ENCODE measurements around the gene ASTN2. TPM values are rescaled to one million over a fixed set of nuclear protein-coding genes. Genes with fewer than 3 reads are reported as not detected.

ASTN2 gene
- total and polyA plus RNA-seq, 2 donors (not counting 3 experiments of a cell fraction or from before 2014, with no cell fraction given): 1.0 to 1.9 TPM

- Histone ChIP-seq H3K9me3 (replicated peaks; ENCODE audit: control insufficient read depth, insufficient read depth, low read length) (no peaks in the 10 kb centered on the region), H3K4me2 (ENCODE audit: insufficient read depth, low read length) (no peak overlapping the region), H3K27me3 (ENCODE audit: control insufficient read depth in 2 of 2, insufficient read depth in 2 of 2, low read length in 2 of 2) (no peaks in the 10 kb centered on the region), H3K9me1 (replicated peaks; ENCODE audit: control insufficient read depth, extremely low read depth, insufficient read depth, low read length) (no peaks in the 10 kb centered on the region), H4K20me1 (replicated peaks; ENCODE audit: control insufficient read depth, extremely low read depth, insufficient read depth, low read length) (no peaks in the 10 kb centered on the region), H3K4me3 (replicated peaks in 1 of 3; ENCODE audit: insufficient read depth in 1 of 3, low read depth in 1 of 3, low read length in 3 of 3) (no peak overlapping the region), H3K4me1 (ENCODE audit: control insufficient read depth, extremely low read depth, insufficient read depth, low read length) (no peaks in the 10 kb centered on the region), H3K36me3 (ENCODE audit: control insufficient read depth in 2 of 2, extremely low read depth in 1 of 2, insufficient read depth in 2 of 2, low read length in 2 of 2) (no peaks in the 10 kb centered on the region), H2AFZ (ENCODE audit: low read depth, low read length) (no peak overlapping the region), H3K79me2 (ENCODE audit: control insufficient read depth, insufficient read depth, low read length) (no peaks in the 10 kb centered on the region), H3K27ac (ENCODE audit: insufficient read depth, low read depth, low read length) (no peak overlapping the region), H3K9ac (replicated peaks; ENCODE audit: extremely low read depth, insufficient read depth, low read length) (no peak overlapping the region)
- FAIRE-seq: no peak
- no peak for TF ChIP-seq FOS (IDR thresholded peaks at IDR 0.05; ENCODE audit: borderline replicate concordance, insufficient read depth, low read length)
- TF ChIP-seq POLR2A (IDR thresholded peaks at IDR 0.05; ENCODE audit: low read depth, low read length): no peak
- no peak for TF ChIP-seq EZH2 (IDR thresholded peaks at IDR 0.05; ENCODE audit: borderline replicate concordance, low read depth, low read length, severe bottlenecking)
- TF ChIP-seq, protein P1, sequence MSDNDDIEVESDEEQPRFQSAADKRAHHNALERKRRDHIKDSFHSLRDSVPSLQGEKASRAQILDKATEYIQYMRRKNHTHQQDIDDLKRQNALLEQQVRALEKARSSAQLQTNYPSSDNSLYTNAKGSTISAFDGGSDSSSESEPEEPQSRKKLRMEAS (IDR thresholded peaks at IDR 0.05; ENCODE audit: insufficient read depth, insufficient read length): no peak
- no peak for TF ChIP-seq POLR2AphosphoS5 (IDR thresholded peaks at IDR 0.05; ENCODE audit: insufficient read depth, low read depth, low read length)
- TF ChIP-seq, protein P2, sequence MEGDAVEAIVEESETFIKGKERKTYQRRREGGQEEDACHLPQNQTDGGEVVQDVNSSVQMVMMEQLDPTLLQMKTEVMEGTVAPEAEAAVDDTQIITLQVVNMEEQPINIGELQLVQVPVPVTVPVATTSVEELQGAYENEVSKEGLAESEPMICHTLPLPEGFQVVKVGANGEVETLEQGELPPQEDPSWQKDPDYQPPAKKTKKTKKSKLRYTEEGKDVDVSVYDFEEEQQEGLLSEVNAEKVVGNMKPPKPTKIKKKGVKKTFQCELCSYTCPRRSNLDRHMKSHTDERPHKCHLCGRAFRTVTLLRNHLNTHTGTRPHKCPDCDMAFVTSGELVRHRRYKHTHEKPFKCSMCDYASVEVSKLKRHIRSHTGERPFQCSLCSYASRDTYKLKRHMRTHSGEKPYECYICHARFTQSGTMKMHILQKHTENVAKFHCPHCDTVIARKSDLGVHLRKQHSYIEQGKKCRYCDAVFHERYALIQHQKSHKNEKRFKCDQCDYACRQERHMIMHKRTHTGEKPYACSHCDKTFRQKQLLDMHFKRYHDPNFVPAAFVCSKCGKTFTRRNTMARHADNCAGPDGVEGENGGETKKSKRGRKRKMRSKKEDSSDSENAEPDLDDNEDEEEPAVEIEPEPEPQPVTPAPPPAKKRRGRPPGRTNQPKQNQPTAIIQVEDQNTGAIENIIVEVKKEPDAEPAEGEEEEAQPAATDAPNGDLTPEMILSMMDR (IDR thresholded peaks at IDR 0.05; ENCODE audit: extremely low read depth in 1 of 2, insufficient read depth in 1 of 2, low read depth in 1 of 2, low read length in 2 of 2): no peak
- TF ChIP-seq GATA2 (IDR thresholded peaks at IDR 0.05; ENCODE audit: insufficient read depth, insufficient read length, low read depth, low read length): no peak
- TF ChIP-seq JUN (IDR thresholded peaks at IDR 0.05; ENCODE audit: borderline replicate concordance, insufficient read depth, insufficient read length, low read depth): no peak
- TF ChIP-seq MYC (IDR thresholded peaks at IDR 0.05; ENCODE audit: low read depth, low read length): no peak
- dilution Hi-C loops (cut with MboI; ENCODE audit: extremely low pct_ligation_motif_present, low sequenced_read_pairs): no loop called here
- no peak for DNase-seq (ENCODE audit: low read depth, low spot score)
- BruUV-seq (replicated peaks): no TSS peak
- POLR2A ChIA-PET: no interaction called here
- intact Hi-C loops (cut with micrococcal nuclease): no loop called here
- CTCF ChIA-PET: no interaction called here
Observed at GRCh38 chr9:116467740-116468351, 947.0 kb downstream of the ASTN2 start.

Data from endothelial cell of umbilical vein (primary cell).